ENCODE measurements around the gene ERLEC1. TPM values are rescaled to one million over a fixed set of nuclear protein-coding genes. Genes with fewer than 3 reads are reported as not detected.
"Not testable (repeated sequence)": the region's sequence is repeated elsewhere in the genome, so short reads cannot be mapped to it uniquely, and the experiment has no call there.

Gene ERLEC1
- total RNA-seq, 3 donors from 2014 or later, result 18.7 to 19.7 (median 19.7) TPM

DNA sequence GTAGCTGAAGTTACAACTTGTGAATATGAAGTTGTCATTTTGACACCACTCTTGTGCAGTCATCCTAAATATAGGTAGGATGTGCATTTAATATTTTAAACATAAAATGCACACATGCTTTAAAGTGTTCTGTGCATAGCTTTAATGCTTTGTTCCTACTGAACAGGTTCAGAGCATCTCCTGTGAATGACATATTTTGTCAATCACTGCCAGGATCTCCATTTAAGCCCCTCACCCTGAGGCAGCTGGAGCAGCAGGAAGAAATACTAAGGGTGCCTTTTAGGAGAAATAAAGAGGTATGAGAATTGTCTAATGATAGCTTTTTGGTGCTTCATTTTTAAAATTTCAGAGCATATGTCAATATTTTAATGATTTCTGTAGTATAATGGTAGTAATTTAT, 14.7 kb downstream of the ERLEC1 start:
- H3K4me3 Mint-ChIP-seq, result no peak overlapping the region
- H3K36me3 Mint-ChIP-seq (ENCODE audit: insufficient read depth), result peaks cover 32% of the 10 kb centered on the region
- no peaks in the 10 kb centered on the region for H3K9me3 Mint-ChIP-seq
- no peaks in the 10 kb centered on the region for H3K27me3 Mint-ChIP-seq (ENCODE audit: low read depth)
- no peak for DNase-seq
- no peaks in the 10 kb centered on the region for H3K4me1 Mint-ChIP-seq (ENCODE audit: low read depth)
- no peak for ATAC-seq

DNA sequence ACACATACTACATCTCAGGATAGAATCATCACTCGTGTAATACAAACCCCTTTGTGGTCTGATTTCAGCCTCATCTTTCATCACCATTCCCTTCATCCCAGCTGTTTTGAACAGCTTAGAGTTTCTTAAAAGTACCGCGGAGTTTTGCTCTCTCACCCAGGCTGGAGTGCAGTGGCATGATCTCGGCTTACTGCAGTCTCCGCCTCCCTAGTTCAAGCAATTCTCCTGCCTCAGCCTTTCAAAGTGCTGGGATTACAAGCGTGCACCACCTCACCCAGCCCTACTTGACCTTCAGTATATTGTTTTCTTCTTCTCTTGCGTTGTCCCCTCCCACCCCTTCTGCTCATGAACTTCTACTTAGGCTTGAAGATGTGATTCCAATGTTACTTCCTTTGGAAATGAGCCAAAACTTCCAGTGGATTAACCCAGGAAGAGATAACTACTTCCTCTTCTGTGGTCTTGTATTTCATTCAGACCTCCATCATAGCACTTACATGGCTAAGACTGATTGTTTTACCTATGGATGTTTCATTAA, 15.8 kb downstream of the ERLEC1 start:
- H3K4me3 Mint-ChIP-seq, result no peak overlapping the region
- no peaks in the 10 kb centered on the region for H3K9me3 Mint-ChIP-seq
- H3K4me1 Mint-ChIP-seq (ENCODE audit: low read depth), result no peaks in the 10 kb centered on the region
- no peaks in the 10 kb centered on the region for H3K27me3 Mint-ChIP-seq (ENCODE audit: low read depth)
- ATAC-seq, result no peak
- DNase-seq, result no peak
- H3K36me3 Mint-ChIP-seq (ENCODE audit: insufficient read depth), result peaks cover 36% of the 10 kb centered on the region

DNA sequence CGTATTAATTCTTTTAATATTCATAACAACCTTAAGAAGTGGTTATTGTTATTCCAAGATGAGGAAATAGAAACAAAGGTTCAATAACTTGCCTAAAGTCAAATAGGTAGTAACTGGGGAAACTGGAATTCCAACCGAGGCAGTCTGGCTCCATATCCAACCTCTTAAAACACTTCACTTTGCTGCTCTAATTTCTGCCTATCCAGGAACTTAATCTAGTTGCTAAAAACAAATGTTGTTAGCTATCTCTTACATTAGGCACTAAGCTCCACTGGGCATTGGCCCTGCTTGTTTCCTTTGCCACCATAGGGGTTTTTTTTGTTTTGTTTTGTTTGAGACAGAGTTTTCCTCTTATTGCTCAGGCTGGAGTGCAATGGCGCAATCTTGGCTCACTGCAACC, 24.8 kb downstream of the ERLEC1 start:
- Mint-ChIP-seq H3K4me1 (ENCODE audit: low read depth) (no peaks in the 10 kb centered on the region), H3K9me3 (no peaks in the 10 kb centered on the region), H3K4me3 (no peak overlapping the region), H3K36me3 (ENCODE audit: insufficient read depth) (peaks cover 33% of the 10 kb centered on the region), H3K27me3 (ENCODE audit: low read depth) (no peaks in the 10 kb centered on the region)
- ATAC-seq (no peak), DNase-seq (no peak)

GRCh38 chr2:53813151-53813550, 26.3 kb downstream of the ERLEC1 start:
- no peaks in the 10 kb centered on the region for H3K27me3 Mint-ChIP-seq (ENCODE audit: low read depth)

GRCh38 chr2:53818854-53819435, 32.1 kb downstream of the ERLEC1 start:
- ATAC-seq, result no peak
- Mint-ChIP-seq H3K4me1 (ENCODE audit: low read depth) (no peaks in the 10 kb centered on the region), H3K4me3 (no peak overlapping the region), H3K36me3 (ENCODE audit: insufficient read depth) (peaks cover 21% of the 10 kb centered on the region), H3K9me3 (no peaks in the 10 kb centered on the region), H3K27me3 (ENCODE audit: low read depth) (no peaks in the 10 kb centered on the region)
- no peak for DNase-seq

More at GRCh38 chr2:53813151-53813550, 26.3 kb downstream of the ERLEC1 start:
- Mint-ChIP-seq H3K4me3 (no peak overlapping the region), H3K4me1 (ENCODE audit: low read depth) (no peaks in the 10 kb centered on the region), H3K9me3 (no peaks in the 10 kb centered on the region), H3K36me3 (ENCODE audit: insufficient read depth) (peaks cover 34% of the 10 kb centered on the region)
- ATAC-seq (no peak), DNase-seq (no peak)

DNA sequence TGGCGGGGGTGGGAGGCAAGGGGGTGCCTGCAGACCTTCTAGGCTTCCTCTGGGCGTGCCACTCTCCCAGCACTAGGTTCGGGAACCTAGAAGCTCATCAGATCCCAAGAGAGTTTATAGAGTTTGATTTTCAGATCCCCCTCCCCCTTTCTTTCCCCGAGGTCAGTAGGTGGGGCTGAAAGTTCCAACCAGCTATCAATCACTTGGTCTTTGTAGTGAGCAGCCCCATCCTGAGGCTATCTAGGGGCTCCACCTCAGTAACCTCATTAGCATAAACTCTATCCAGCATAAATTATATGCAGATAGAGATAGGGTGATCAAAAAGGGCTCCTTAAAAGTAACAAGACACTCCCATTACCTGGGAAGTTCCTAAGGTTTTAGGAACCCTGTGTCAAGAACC, 32.8 kb downstream of the ERLEC1 start:
- no peaks in the 10 kb centered on the region for H3K27me3 Mint-ChIP-seq (ENCODE audit: low read depth)
- H3K9me3 Mint-ChIP-seq, result no peaks in the 10 kb centered on the region
- H3K4me1 Mint-ChIP-seq (ENCODE audit: low read depth), result no peaks in the 10 kb centered on the region
- DNase-seq (no peak), ATAC-seq (no peak)
- H3K4me3 Mint-ChIP-seq, result no peak overlapping the region
- peaks cover 20% of the 10 kb centered on the region for H3K36me3 Mint-ChIP-seq (ENCODE audit: insufficient read depth)

- no peaks in the 10 kb centered on the region for H3K27me3 Mint-ChIP-seq (ENCODE audit: low read depth)
- no peaks in the 10 kb centered on the region for H3K9me3 Mint-ChIP-seq
- ATAC-seq (no peak), DNase-seq (no peak)
- peaks cover 20% of the 10 kb centered on the region for H3K36me3 Mint-ChIP-seq (ENCODE audit: insufficient read depth)
- no peaks in the 10 kb centered on the region for H3K4me1 Mint-ChIP-seq (ENCODE audit: low read depth)
- H3K4me3 Mint-ChIP-seq, result no peak overlapping the region
Measured at GRCh38 chr2:53820048-53820447, 33.2 kb downstream of the ERLEC1 start.

DNA sequence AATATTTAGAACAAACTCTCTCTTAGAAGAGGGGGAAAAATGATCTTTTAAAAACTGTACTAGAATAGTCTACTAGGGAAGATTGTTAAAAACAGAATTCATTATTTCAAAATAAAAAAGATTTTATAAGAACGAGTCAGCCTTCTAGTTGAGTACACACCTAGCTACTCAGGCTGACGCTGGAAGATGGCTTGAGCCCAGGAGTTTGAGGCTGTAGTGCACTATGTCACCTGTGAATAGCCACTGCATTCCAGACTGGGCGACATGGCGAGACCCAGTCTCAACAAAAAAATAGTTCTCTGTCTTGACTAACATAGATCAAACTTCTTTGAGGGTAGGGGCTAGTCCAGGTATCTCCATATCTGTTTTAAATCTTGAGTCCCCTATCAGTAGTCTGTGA, 33.9 kb downstream of the ERLEC1 start:
- Mint-ChIP-seq H3K9me3 (no peaks in the 10 kb centered on the region), H3K27me3 (ENCODE audit: low read depth) (no peaks in the 10 kb centered on the region), H3K4me1 (ENCODE audit: low read depth) (no peaks in the 10 kb centered on the region), H3K36me3 (ENCODE audit: insufficient read depth) (peaks cover 14% of the 10 kb centered on the region), H3K4me3 (no peak overlapping the region)
- DNase-seq (no peak), ATAC-seq (no peak)

DNA sequence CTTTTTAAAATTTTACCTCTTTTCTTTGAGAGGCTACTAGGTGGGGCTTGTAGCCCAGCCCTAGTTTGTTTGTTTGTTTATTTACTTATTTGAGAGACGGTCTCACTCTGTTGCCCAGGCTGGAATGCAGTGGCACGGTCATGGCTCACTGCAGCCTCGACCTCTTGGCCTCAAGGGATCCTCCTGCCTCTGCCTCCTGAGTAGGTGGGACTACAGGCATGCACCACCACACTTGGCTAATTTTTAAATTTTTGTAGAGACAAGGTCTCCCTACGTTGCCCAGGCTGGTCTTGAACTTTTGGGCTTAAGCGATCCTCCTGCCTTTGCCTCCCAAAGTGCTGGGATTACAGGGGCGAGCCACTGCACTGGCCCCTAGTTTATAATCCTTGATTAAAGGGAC, 35.0 kb downstream of the ERLEC1 start:
- ATAC-seq (no peak), DNase-seq (no peak)
- no peaks in the 10 kb centered on the region for H3K9me3 Mint-ChIP-seq
- H3K36me3 Mint-ChIP-seq (ENCODE audit: insufficient read depth), result peaks cover 11% of the 10 kb centered on the region
- no peaks in the 10 kb centered on the region for H3K27me3 Mint-ChIP-seq (ENCODE audit: low read depth)
- no peak overlapping the region for H3K4me3 Mint-ChIP-seq
- no peaks in the 10 kb centered on the region for H3K4me1 Mint-ChIP-seq (ENCODE audit: low read depth)

DNA sequence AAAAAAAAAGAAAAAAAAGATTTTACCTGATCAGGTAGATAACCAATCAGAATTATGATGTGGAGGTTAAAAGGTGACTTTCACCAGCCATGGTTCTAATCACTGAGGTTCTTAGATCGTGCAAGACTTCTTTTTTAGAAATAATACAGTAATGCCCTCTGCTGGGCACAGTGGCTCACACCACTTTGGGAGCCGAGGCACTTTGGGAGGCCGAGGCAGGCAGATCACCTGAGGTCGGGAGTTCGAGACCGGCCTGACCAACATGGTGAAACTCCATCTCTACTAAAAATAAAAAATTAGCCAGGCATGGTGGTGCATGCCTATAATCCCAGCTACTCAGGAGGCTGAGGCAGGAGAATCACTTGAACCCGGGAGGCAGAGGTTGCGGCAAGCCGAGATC, 36.8 kb downstream of the ERLEC1 start:
- peaks cover 13% of the 10 kb centered on the region for H3K36me3 Mint-ChIP-seq (ENCODE audit: insufficient read depth)
- DNase-seq; H3K4me1 Mint-ChIP-seq (ENCODE audit: low read depth): not testable (repeated sequence)

DNA sequence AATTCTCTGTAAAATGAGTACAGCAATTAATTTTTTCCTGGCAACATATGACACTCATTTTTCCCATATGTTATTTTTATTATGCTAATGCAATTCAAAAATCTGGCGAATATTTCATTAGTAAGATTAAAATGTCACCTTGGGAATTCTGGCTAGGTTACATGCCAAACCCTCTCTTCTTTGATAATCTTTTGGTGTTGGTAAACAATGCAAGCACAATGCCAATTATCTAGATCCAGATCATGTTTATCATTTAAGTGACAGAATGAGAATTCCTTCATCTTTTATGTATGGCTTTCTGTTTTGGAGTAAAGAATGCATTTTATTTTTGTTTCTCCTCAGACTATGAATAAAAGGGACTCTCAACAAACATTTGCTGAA, 39.2 kb downstream of the ERLEC1 start:
- no peak for ATAC-seq
- Mint-ChIP-seq H3K36me3 (ENCODE audit: insufficient read depth) (peaks cover 7% of the 10 kb centered on the region), H3K27me3 (ENCODE audit: low read depth) (no peaks in the 10 kb centered on the region), H3K4me1 (ENCODE audit: low read depth) (no peaks in the 10 kb centered on the region), H3K9me3 (peaks cover 8% of the 10 kb centered on the region), H3K4me3 (no peak overlapping the region)
- no peak for DNase-seq

More for the DNA sequence above, 36.8 kb downstream of the ERLEC1 start:
- H3K9me3 Mint-ChIP-seq; H3K4me3 Mint-ChIP-seq; ATAC-seq; H3K27me3 Mint-ChIP-seq (ENCODE audit: low read depth): not testable (repeated sequence)

DNA sequence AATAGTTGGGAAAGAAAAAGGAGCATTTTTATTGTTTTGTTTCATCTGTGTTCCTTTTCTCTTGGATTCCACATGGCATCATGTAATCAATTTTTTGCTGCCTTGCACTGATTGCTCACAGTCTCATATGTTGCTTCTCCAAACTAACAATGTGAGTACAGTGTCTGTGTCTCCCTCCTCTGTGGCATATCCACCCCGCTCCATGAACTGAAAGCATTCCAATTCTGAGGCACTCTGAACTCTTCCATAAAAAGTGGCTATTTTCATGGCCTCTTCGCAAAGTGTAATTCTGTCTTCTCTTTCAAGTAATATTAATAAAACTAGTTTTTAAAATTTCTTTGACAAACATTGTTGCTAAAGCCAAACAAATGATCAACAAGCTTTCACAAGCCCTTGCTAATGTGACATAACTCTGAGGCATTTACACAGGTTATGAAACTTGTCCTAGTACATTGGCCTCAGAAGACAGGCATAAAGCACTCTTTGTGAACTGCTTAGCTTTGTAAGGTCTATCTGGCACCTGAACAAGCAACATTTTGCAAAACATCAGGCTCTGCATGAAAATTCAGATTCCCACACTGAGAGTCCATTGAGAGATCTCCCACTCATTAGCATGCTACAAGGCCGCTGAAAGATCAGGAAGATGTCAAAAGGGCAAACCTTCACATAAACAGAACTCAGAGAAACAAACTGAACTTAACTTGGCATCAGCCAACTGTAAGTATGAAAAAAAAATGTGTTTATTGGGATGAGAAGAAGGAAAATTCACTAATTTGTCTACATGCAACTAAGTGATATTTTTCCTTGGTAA, 39.9 kb downstream of the ERLEC1 start:
- H3K36me3 Mint-ChIP-seq (ENCODE audit: insufficient read depth), result peaks cover 13% of the 10 kb centered on the region
- no peak for ATAC-seq
- no peaks in the 10 kb centered on the region for H3K27me3 Mint-ChIP-seq (ENCODE audit: low read depth)
- no peak for DNase-seq
- peaks cover 8% of the 10 kb centered on the region for H3K9me3 Mint-ChIP-seq
- no peaks in the 10 kb centered on the region for H3K4me1 Mint-ChIP-seq (ENCODE audit: low read depth)
- no peak overlapping the region for H3K4me3 Mint-ChIP-seq

DNA sequence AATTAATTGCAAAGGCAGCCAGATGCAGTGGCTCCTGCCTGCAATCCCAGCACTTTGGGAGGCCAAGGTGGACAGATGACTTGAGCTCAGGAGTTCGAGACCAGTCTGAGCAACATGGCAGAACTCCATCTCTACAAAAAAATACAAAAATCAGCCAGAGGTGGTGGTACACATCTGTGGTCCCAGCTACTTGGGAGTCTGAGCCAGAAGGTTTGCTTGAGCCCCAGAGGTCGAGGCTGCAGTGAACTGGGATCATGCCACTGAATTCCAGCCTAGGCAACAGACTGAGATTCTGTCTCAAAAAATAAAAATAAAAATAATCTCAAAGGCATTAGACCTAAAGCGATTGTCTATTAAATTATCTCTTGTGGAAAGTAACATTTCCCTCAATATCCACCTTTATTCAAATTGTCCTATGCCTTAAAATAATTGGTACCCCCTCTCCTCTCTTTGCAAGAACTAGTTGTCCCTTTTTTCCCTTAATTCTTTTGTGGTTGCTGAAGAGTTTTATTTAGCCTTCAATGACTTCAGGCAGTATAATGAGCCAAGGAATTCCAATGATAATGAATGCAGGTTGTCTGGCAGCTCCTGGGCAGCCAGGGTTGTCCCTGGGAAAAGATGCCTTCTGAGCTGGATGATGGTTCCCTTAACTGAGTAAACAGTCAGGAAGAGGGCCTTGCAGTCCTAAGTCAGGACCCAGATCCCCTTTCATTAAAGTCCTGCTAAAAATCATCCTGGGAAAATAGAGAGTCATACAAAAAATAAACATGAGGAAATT, 40.7 kb downstream of the ERLEC1 start:
- Mint-ChIP-seq H3K4me1 (ENCODE audit: low read depth) (no peaks in the 10 kb centered on the region), H3K27me3 (ENCODE audit: low read depth) (no peaks in the 10 kb centered on the region), H3K9me3 (peaks cover 8% of the 10 kb centered on the region), H3K36me3 (ENCODE audit: insufficient read depth) (peaks cover 16% of the 10 kb centered on the region), H3K4me3 (no peak overlapping the region)
- DNase-seq (no peak), ATAC-seq (no peak)

DNA sequence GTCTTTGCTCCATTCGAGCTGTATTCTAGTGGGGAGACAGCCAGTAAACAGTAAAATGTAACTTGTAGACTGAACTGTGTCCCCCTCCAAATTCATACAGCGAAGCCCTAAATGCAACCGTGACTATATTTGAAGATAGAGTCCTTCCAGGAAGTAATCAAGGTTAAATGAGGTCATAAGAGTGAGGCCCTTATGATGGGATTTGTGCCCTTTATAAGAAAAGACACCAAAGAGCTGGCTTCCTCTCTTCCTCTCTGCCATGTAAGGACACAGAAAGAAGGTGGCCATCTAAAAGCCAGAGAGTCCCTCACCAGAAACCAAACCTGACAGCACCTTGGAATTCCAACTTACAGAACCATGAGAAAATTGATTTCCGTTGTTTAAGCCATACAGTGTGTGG, 41.5 kb downstream of the ERLEC1 start:
- Mint-ChIP-seq H3K36me3 (ENCODE audit: insufficient read depth) (peaks cover 16% of the 10 kb centered on the region), H3K27me3 (ENCODE audit: low read depth) (no peaks in the 10 kb centered on the region), H3K9me3 (peaks cover 8% of the 10 kb centered on the region), H3K4me1 (ENCODE audit: low read depth) (no peaks in the 10 kb centered on the region), H3K4me3 (no peak overlapping the region)
- ATAC-seq, result no peak
- DNase-seq, result no peak

All from activated T-cell treated with anti-CD3 and anti-CD28 coated beads, Interleukin-2, amount 50 U/mL, for 4 hours (primary cell).